Fibroblast of lung (primary cell): ENCODE data around the gene CD151.

Experiments
- CTCF ChIP-seq, 2 donors: IDR thresholded peaks in 1 of 2; conservative IDR thresholded peaks in 1 of 2; 1 replicate in 1 of 2; 2 replicates in 1 of 2; pipeline ENCODE4 v1.5.1; 2011 to 2012; ENCODE audit warnings: low read length in 2 of 2, control low read depth in 1 of 2, inconsistent platforms in 1 of 2, low read depth in 1 of 2, mild to moderate bottlenecking in 1 of 2
- EZH2 ChIP-seq: IDR thresholded peaks from 2 replicates; pipeline ENCODE4 v1.5.1; 2012; ENCODE audit warnings: low read length, control low read depth, mild to moderate bottlenecking; ENCODE audit errors: missing control alignments

GRCh38 chr11:813456-814096, 19.2 kb upstream of the CD151 start:
- TF ChIP-seq CTCF (conservative IDR thresholded peaks at IDR 0.05 in 1 of 2, IDR thresholded peaks at IDR 0.05 in 1 of 2; ENCODE audit: low read depth in 1 of 2, low read length in 2 of 2) (no peak), EZH2 (no peak)
